ENCODE data around the gene PSMD6.
A peak's percentile ranks its signal among the peaks of the same experiment; 100 is the strongest.

PSMD6 gene

DNA sequence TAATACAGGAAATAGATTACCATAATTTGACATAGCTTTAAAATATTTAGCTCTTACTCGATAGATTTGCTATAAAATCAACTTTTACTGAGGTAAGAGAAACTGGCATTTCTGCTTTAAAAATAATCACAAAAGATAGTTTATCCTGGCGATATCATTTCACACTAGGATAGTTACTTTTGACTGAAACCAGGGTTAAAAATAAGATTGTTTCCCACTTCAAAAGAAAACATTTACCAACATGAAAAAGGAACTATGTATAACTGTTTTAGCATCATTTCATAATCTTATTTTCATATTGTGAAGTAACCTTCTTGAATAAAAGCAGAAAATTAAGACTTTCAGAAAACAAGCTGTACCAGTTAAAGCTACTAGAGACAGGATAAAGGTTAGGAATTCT, 15.3 kb downstream of the PSMD6 start:
- no peak for DNase-seq

- DNase-seq, result no peak
Observed at GRCh38 chr3:64003589-64003988, 19.7 kb downstream of the PSMD6 start.

- DNase-seq, result no peak
Observed at GRCh38 chr3:64002233-64002632, 21.1 kb downstream of the PSMD6 start.

GRCh38 chr3:64000453-64001055, 22.7 kb downstream of the PSMD6 start:
- DNase-seq, result no peak

DNA sequence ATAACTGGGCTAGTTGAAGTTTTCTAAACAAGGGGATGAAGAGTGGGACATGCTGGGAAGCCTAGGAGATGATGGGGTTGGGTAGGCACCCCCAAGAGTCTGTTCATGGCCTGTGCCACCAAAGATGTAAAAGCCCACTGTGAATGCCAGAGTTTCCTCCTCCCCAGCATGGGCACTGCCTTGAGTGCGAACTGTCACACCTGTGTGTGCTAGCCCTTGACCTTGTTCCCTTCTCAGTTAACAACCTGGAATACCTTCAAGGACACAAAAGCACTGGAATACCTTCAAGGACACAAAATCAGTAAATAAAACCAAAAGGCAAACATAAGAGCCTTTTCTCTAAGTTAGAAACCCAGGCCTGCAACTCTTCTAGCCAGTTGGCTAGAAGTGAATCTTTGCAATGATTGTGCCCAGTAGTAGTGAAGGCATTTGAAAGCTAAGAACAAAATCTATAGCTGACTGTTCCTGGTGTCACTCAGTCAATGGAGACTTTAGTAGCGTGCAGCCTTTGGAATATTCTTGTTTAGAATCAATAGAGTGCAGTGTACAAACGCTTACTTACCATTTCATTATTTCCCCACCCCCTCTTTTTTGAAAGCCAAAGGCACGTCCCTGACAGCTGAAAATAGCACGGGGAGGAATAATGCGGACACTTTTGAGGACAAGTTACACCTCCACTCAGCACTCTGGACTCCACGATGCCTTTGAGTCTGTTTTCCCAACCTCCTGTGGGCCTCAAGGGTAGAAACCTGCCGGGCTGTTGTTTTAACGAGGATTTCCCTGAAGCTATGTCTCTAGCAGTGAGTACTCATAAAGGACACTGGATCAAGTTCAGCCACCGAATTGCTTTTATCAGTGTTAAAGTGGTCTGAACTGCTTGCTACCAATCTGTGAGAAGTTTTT, 24.2 kb downstream of the PSMD6 start:
- DNase-seq, result no peak

DNA sequence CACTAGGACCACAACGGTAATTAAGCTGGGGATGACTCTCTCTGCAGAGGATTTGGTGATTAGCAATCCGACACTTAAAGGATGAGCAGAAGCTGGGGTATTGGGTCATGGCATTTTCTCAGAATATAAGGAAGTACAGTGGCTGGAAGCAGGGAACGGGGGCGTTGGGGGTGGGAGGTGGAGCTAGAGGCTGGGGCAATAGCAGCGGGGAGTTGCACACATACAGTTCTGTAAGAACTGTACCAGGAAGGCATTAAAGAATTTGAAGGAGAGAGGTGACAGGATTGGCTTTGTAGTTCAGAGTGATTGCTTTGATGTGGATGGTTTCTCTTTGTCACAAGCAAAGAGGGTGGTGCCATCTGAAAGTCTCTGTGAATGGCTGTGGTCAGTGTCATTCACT, 28.2 kb downstream of the PSMD6 start:
- no peak for DNase-seq

GRCh38 chr3:63993653-63994079, 29.6 kb downstream of the PSMD6 start:
- peak; percentile 45 to 57 for DNase-seq

- no peak for DNase-seq
Observed at GRCh38 chr3:63992516-63993209, 30.6 kb downstream of the PSMD6 start.

GRCh38 chr3:63991666-63992065, 31.6 kb downstream of the PSMD6 start:
- no peak for DNase-seq

- DNase-seq, result no peak
Observed at GRCh38 chr3:63990733-63991132, 32.6 kb downstream of the PSMD6 start.

DNA sequence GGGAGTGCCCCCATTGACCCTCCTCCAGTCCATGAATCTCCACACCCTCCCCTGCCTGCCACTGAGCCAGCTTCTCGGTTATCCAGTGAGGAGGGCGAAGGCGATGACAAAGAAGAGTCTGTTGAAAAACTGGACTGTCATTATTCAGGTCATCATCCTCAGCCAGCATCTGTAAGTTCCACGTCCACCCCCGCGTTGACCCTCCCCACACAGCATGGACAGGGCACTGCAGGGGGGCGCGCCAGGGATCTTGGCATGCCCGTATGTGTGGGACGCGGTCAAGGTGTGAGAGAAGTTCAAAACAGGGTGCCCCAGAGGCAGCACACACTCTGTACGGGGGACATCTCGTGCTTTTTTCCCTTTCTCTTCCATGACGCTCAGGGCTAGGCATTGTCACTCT, 33.1 kb downstream of the PSMD6 start:
- DNase-seq, result no peak

DNA sequence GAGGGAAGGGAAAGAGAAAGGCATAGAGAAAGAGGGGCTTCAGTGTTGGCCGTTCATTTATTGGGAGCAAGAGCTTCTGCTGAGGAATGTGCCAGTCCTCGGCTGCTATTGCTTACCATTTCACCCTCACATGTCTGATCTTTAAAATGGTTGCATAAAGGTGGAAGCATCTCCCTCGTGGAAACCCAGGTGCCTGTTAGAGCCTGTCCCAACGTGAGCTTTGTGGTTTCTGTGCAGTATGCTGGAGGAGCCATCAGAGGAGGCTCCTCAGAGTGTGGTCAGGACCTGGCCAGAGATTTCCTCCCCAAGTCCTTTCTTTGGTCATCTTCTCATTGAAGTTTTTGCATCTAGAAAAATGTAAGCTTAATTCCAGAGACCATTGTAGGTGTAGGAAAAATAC, 34.4 kb downstream of the PSMD6 start:
- no peak for DNase-seq

GRCh38 chr3:63986831-63987230, 36.5 kb downstream of the PSMD6 start:
- DNase-seq, result no peak

- no peak for DNase-seq
Observed at GRCh38 chr3:63986146-63986545, 37.1 kb downstream of the PSMD6 start.

DNA sequence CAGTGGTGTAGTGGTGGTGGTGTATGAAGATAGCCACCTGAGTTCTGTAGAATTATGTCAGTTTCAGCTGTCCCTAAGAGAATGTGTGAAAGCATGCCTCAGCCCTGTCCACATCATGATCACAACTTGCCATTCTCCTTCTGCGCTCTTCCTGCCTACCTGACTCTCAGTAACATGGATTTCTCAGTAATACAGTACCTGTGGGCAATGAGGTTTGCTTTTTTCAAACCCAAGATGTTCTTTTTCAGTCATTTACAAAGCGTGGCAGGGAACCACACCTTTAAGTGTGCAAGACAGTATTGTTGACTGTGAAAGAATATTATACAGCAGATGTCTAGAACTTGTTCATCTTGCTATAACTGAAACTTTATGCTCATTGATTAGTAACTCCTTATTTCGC, 38.9 kb downstream of the PSMD6 start:
- no peak for DNase-seq

- no peak for DNase-seq
Observed at GRCh38 chr3:63981980-63982379, 41.3 kb downstream of the PSMD6 start.

- no peak for DNase-seq
Observed at GRCh38 chr3:63980830-63981498, 42.3 kb downstream of the PSMD6 start.

DNA sequence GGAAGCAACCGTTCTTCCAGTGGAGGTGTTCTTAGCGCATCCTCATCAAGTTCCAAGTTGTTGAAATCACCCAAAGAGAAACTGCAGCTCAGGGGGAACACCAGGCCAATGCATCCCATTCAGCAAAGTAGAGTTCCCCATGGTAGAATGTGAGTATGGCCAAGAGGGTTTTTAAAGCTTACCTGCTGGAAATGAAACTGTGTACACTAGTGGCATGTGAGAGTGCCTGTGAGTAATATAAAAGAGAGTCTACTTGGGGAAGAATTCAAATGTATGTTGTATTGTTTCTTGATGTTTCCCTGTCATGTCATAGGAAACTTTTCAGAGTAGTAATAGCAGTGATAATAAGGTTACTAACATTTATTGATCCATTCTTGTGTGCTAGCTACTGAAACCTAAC, 43.3 kb downstream of the PSMD6 start:
- no peak for DNase-seq

DNA sequence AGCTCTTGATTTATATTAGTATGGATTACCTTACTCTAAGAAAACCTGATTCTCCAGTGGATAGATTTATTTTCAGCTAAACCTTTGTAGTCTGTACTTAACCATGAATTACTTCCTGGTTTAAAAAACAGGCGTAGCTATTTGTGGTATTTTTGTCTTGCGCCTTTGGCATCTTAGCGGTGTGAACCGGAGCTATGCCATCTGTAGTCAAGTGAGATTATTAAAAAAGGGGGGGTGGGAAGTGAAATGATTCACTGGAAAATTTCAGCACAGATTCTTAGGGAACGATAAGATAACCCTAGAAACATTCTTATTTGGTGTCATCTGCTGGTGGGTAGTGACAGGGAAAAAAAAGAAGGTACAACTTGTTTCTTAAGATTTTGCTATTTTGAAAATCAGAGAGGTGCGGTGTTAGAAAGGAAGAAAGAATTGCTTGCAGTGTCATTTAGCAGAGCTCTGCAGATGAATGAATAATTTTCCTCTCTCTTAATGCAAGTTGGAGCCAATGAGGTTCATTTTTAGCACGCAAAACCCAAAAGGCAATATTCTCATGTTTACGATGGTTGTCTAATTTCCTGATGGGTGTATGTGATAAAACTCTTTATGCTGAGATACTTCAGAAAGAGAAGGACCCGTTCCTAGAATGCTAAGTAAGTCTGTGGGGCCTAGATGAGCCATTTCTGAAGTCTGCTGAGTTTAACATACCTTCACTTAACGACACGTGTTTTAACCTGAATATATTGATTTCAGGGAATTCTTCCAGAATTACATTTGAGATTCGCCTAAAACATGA, 44.0 kb downstream of the PSMD6 start:
- no peak for DNase-seq

- no peak for DNase-seq
Observed at GRCh38 chr3:63977893-63978292, 45.4 kb downstream of the PSMD6 start.

- DNase-seq, result no peak
Observed at GRCh38 chr3:63976872-63977200, 46.5 kb downstream of the PSMD6 start.

- DNase-seq, result no peak
Observed at GRCh38 chr3:63976161-63976871, 47.0 kb downstream of the PSMD6 start.
